Activated naive CD4-positive, alpha-beta T cell treated with anti-CD3 and anti-CD28 coated beads, Interleukin-2, amount 50 U/mL, for 72 hours (primary cell): ENCODE measurements around the gene MASP1. TPM values are rescaled to one million over a fixed set of nuclear protein-coding genes. Genes with fewer than 3 reads are reported as not detected.
A peak's percentile ranks its signal among the peaks of the same experiment; 100 is the strongest.
"Not testable (repeated sequence)": the region's sequence is repeated elsewhere in the genome, so short reads cannot be mapped to it uniquely, and the experiment has no call there.

Experiments
- ATAC-seq, 2 donors: fragments of 150-1000 bp; cut with Tn5 transposase; 2 replicates each; pipeline ENCODE4 v1.10.0; 2021; ENCODE audit warnings: mild to moderate bottlenecking in 2 of 2, moderate library complexity in 2 of 2
- DNase-seq, 2 donors: peaks; one replicate each; pipeline ENCODE4 v3.0.0; 2021 to 2022; ENCODE audit warnings: low spot score in 2 of 2
- H3K27ac Mint-ChIP-seq, 2 donors: one replicate each; pipeline ENCODE4 v1.8.0; 2022; ENCODE audit warnings: mild to moderate bottlenecking in 2 of 2, mixed read lengths in 2 of 2
- H3K36me3 Mint-ChIP-seq, 2 donors: one replicate each; pipeline ENCODE4 v1.8.0; 2022; ENCODE audit warnings: mixed read lengths in 2 of 2
- H3K9me3 Mint-ChIP-seq, 2 donors: one replicate each; pipeline ENCODE4 v1.8.0; 2022; ENCODE audit warnings: mixed read lengths in 2 of 2
- total RNA-seq, 2 donors: library from RNA; stranded (reverse); gene quantifications; one replicate each; pipeline ENCODE4 v1.2.3, GENCODE V29; 2022

MASP1 gene
- total RNA-seq, 2 donors from 2014 or later = not detected

- DNase-seq (no peak), ATAC-seq (no peak)
- no peaks in the 10 kb centered on the region for H3K36me3 Mint-ChIP-seq
- H3K27ac Mint-ChIP-seq = no peak overlapping the region
- H3K9me3 Mint-ChIP-seq = no peaks in the 10 kb centered on the region
These were observed 35.4 kb downstream of the MASP1 start for GRCh38 chr3:187256051-187256616.

GRCh38 chr3:187255314-187255713 is 36.2 kb downstream of the MASP1 start:
- DNase-seq (no peak), ATAC-seq (no peak)
- H3K36me3 Mint-ChIP-seq = no peaks in the 10 kb centered on the region
- no peaks in the 10 kb centered on the region for H3K9me3 Mint-ChIP-seq
- H3K27ac Mint-ChIP-seq = no peak overlapping the region

- Mint-ChIP-seq H3K9me3 (no peaks in the 10 kb centered on the region), H3K36me3 (no peaks in the 10 kb centered on the region), H3K27ac (peak overlapping the region in 1 of 2 donors; percentile 4)
- no peak for DNase-seq
- no peak for ATAC-seq
These were observed 39.2 kb downstream of the MASP1 start for GRCh38 chr3:187252311-187252710.

- no peak overlapping the region for H3K27ac Mint-ChIP-seq
- H3K36me3 Mint-ChIP-seq = no peaks in the 10 kb centered on the region
- H3K9me3 Mint-ChIP-seq = no peaks in the 10 kb centered on the region
- no peak for DNase-seq
- no peak for ATAC-seq
These were observed 39.9 kb downstream of the MASP1 start for GRCh38 chr3:187251599-187251998.

GRCh38 chr3:187247398-187247797 is 44.1 kb downstream of the MASP1 start:
- ATAC-seq (peak; percentile 16 to 67), DNase-seq (no peak)
- H3K27ac Mint-ChIP-seq = peak overlapping the region in 1 of 2 donors; percentile 28
- no peaks in the 10 kb centered on the region for H3K36me3 Mint-ChIP-seq
- no peaks in the 10 kb centered on the region for H3K9me3 Mint-ChIP-seq

- Mint-ChIP-seq H3K27ac (no peak overlapping the region), H3K9me3 (peaks cover 5% of the 10 kb centered on the region in 2 donors), H3K36me3 (no peaks in the 10 kb centered on the region)
- DNase-seq = no peak
- ATAC-seq = no peak
These were observed 47.5 kb downstream of the MASP1 start for GRCh38 chr3:187243933-187244524.

- DNase-seq = no peak
- no peak for ATAC-seq
- Mint-ChIP-seq H3K9me3 (peaks cover 5% of the 10 kb centered on the region in 2 donors), H3K36me3 (no peaks in the 10 kb centered on the region), H3K27ac (no peak overlapping the region)
These were observed 48.6 kb downstream of the MASP1 start for GRCh38 chr3:187242900-187243299.

- Mint-ChIP-seq H3K9me3 (peaks cover 5% of the 10 kb centered on the region in 2 donors), H3K36me3 (no peaks in the 10 kb centered on the region), H3K27ac (no peak overlapping the region)
- ATAC-seq (no peak), DNase-seq (no peak)
These were observed 49.1 kb downstream of the MASP1 start for GRCh38 chr3:187242435-187242834.

- H3K9me3 Mint-ChIP-seq, H3K36me3 Mint-ChIP-seq, H3K27ac Mint-ChIP-seq, DNase-seq, ATAC-seq: not testable (repeated sequence)
These were observed 52.7 kb downstream of the MASP1 start for GRCh38 chr3:187238835-187239234.

- no peak for ATAC-seq
- no peak overlapping the region for H3K27ac Mint-ChIP-seq
- DNase-seq = no peak
- H3K9me3 Mint-ChIP-seq = peaks cover 5% of the 10 kb centered on the region in 2 donors
- no peaks in the 10 kb centered on the region for H3K36me3 Mint-ChIP-seq
These were observed 53.3 kb downstream of the MASP1 start for GRCh38 chr3:187238239-187238638.

- Mint-ChIP-seq H3K36me3 (no peaks in the 10 kb centered on the region), H3K9me3 (peaks cover 5% of the 10 kb centered on the region in 2 donors), H3K27ac (no peak overlapping the region)
- ATAC-seq (no peak), DNase-seq (no peak)
These were observed 53.8 kb downstream of the MASP1 start for GRCh38 chr3:187237741-187238140.

GRCh38 chr3:187236962-187237361 is 54.6 kb downstream of the MASP1 start:
- ATAC-seq (no peak), DNase-seq (no peak)
- H3K27ac Mint-ChIP-seq = no peak overlapping the region
- H3K36me3 Mint-ChIP-seq = no peaks in the 10 kb centered on the region
- peaks cover 5% of the 10 kb centered on the region in 2 donors for H3K9me3 Mint-ChIP-seq

GRCh38 chr3:187230011-187230410 is 61.5 kb downstream of the MASP1 start:
- no peak for ATAC-seq
- Mint-ChIP-seq H3K36me3 (no peaks in the 10 kb centered on the region), H3K27ac (no peak overlapping the region), H3K9me3 (no peaks in the 10 kb centered on the region)
- DNase-seq = no peak

GRCh38 chr3:187228740-187229139 is 62.8 kb downstream of the MASP1 start:
- ATAC-seq (no peak), DNase-seq (no peak)
- Mint-ChIP-seq H3K9me3 (no peaks in the 10 kb centered on the region), H3K36me3 (no peaks in the 10 kb centered on the region), H3K27ac (no peak overlapping the region)

- DNase-seq (no peak), ATAC-seq (no peak)
- Mint-ChIP-seq H3K9me3 (no peaks in the 10 kb centered on the region), H3K36me3 (no peaks in the 10 kb centered on the region), H3K27ac (no peak overlapping the region)
These were observed 63.8 kb downstream of the MASP1 start for GRCh38 chr3:187227658-187228258.

- no peak for DNase-seq
- Mint-ChIP-seq H3K9me3 (no peaks in the 10 kb centered on the region), H3K27ac (no peak overlapping the region), H3K36me3 (no peaks in the 10 kb centered on the region)
- ATAC-seq = no peak
These were observed 67.7 kb downstream of the MASP1 start for GRCh38 chr3:187223799-187224198.

GRCh38 chr3:187222801-187223200 is 68.7 kb downstream of the MASP1 start:
- no peak for DNase-seq
- ATAC-seq = no peak
- Mint-ChIP-seq H3K9me3 (no peaks in the 10 kb centered on the region), H3K36me3 (no peaks in the 10 kb centered on the region), H3K27ac (no peak overlapping the region)

- no peak overlapping the region for H3K27ac Mint-ChIP-seq
- no peak for DNase-seq
- H3K9me3 Mint-ChIP-seq = no peaks in the 10 kb centered on the region
- ATAC-seq = no peak
- no peaks in the 10 kb centered on the region for H3K36me3 Mint-ChIP-seq
These were observed 76.1 kb downstream of the MASP1 start for GRCh38 chr3:187215460-187215859.
